RWPE2 (cell line): Measurements from ENCODE around the gene MCF2L2.

Source experiments
- ATAC-seq: fragments of 200-7000 bp; cut with Tn5 transposase; 3 replicates; pipeline ENCODE4 v1.9.1; 2021; ENCODE audit warnings: low read depth
- DNase-seq: peaks from one replicate; pipeline ENCODE4 v3.0.0-alpha.2; 2020; ENCODE audit warnings: low spot score
- H3K27ac ChIP-seq: fragments of 450-650 bp; 2 replicates; pipeline ENCODE4 v1.5.1; 2017; ENCODE audit warnings: mild to moderate bottlenecking; ENCODE audit not compliant: poor library complexity, severe bottlenecking
- H3K27me3 ChIP-seq: fragments of 250-450 bp; sonication (Bioruptor Pico); 2 replicates; pipeline ENCODE4 v1.5.1; 2021; ENCODE audit warnings: mild to moderate bottlenecking, moderate library complexity; ENCODE audit not compliant: insufficient read depth, poor library complexity, severe bottlenecking
- H3K36me3 ChIP-seq: fragments of 250-450 bp; sonication (Bioruptor Pico); 2 replicates; pipeline ENCODE4 v1.5.1; 2020; ENCODE audit warnings: low read depth, mild to moderate bottlenecking, moderate library complexity
- H3K4me1 ChIP-seq: fragments of 250-450 bp; sonication (Bioruptor Pico); 2 replicates; pipeline ENCODE4 v1.5.1; 2021; ENCODE audit warnings: mild to moderate bottlenecking, moderate library complexity; ENCODE audit not compliant: insufficient read depth, poor library complexity, severe bottlenecking
- H3K4me3 ChIP-seq: fragments of 250-450 bp; sonication (Bioruptor Pico); 2 replicates; pipeline ENCODE4 v1.5.1; 2021; ENCODE audit warnings: mild to moderate bottlenecking, moderate library complexity; ENCODE audit not compliant: severe bottlenecking
- H3K9me3 ChIP-seq: fragments of 250-450 bp; sonication (Bioruptor Pico); 2 replicates; pipeline ENCODE4 v1.5.1; 2021; ENCODE audit warnings: mild to moderate bottlenecking, moderate library complexity; ENCODE audit not compliant: severe bottlenecking
- CTCF ChIP-seq: fragments of 450-650 bp; IDR thresholded peaks from one replicate; pipeline ENCODE4 v1.5.1; 2017; ENCODE audit warnings: mild to moderate bottlenecking, moderate library complexity; ENCODE audit not compliant: poor library complexity, severe bottlenecking

The MCF2L2 gene

GRCh38 chr3:183411216-183411922 is 17.1 kb downstream of the MCF2L2 start:
- H3K27me3 ChIP-seq: no peaks in the 10 kb centered on the region
- no peaks in the 10 kb centered on the region for H3K36me3 ChIP-seq
- H3K9me3 ChIP-seq: no peaks in the 10 kb centered on the region
- no peak for DNase-seq
- no peak for ATAC-seq
- no peak overlapping the region for H3K4me3 ChIP-seq
- H3K27ac ChIP-seq: no peak overlapping the region
- TF ChIP-seq CTCF: no peak
- H3K4me1 ChIP-seq: no peaks in the 10 kb centered on the region

GRCh38 chr3:183410759-183411158 is 17.7 kb downstream of the MCF2L2 start:
- no peaks in the 10 kb centered on the region for H3K9me3 ChIP-seq
- DNase-seq (no peak), ATAC-seq (no peak)
- no peaks in the 10 kb centered on the region for H3K4me1 ChIP-seq
- H3K27me3 ChIP-seq: no peaks in the 10 kb centered on the region
- no peaks in the 10 kb centered on the region for H3K36me3 ChIP-seq
- H3K4me3 ChIP-seq: no peak overlapping the region
- TF ChIP-seq CTCF: no peak
- no peak overlapping the region for H3K27ac ChIP-seq

GRCh38 chr3:183410280-183410679 is 18.1 kb downstream of the MCF2L2 start:
- no peak overlapping the region for H3K4me3 ChIP-seq
- no peaks in the 10 kb centered on the region for H3K4me1 ChIP-seq
- no peaks in the 10 kb centered on the region for H3K27me3 ChIP-seq
- no peak for TF ChIP-seq CTCF
- no peaks in the 10 kb centered on the region for H3K9me3 ChIP-seq
- no peaks in the 10 kb centered on the region for H3K36me3 ChIP-seq
- H3K27ac ChIP-seq: no peak overlapping the region
- ATAC-seq (no peak), DNase-seq (no peak)

- H3K27ac ChIP-seq: no peak overlapping the region
- no peak for TF ChIP-seq CTCF
- ATAC-seq: no peak
Observed at GRCh38 chr3:183409219-183409618, 19.2 kb downstream of the MCF2L2 start.

GRCh38 chr3:183401678-183402077 is 26.7 kb downstream of the MCF2L2 start:
- TF ChIP-seq CTCF: no peak
- DNase-seq: no peak
- Histone ChIP-seq H3K4me1 (no peaks in the 10 kb centered on the region), H3K27me3 (no peaks in the 10 kb centered on the region), H3K27ac (no peak overlapping the region), H3K4me3 (no peak overlapping the region), H3K9me3 (no peaks in the 10 kb centered on the region), H3K36me3 (no peaks in the 10 kb centered on the region)
- no peak for ATAC-seq

More at GRCh38 chr3:183409219-183409618, 19.2 kb downstream of the MCF2L2 start:
- Histone ChIP-seq H3K36me3 (no peaks in the 10 kb centered on the region), H3K9me3 (no peaks in the 10 kb centered on the region), H3K4me1 (no peaks in the 10 kb centered on the region), H3K4me3 (no peak overlapping the region), H3K27me3 (no peaks in the 10 kb centered on the region)
- DNase-seq: no peak
